ENCODE data around the gene BOLL.
"Not testable (repeated sequence)": the region's sequence is repeated elsewhere in the genome, so short reads cannot be mapped to it uniquely, and the experiment has no call there.

Gene BOLL

GRCh38 chr2:197711578-197711977 lies 73.5 kb downstream of the BOLL start:
- H2AFZ ChIP-seq (ENCODE audit: low read depth), result no peak overlapping the region
- no peak overlapping the region for H3K9ac ChIP-seq
- H3K4me3 ChIP-seq (IDR thresholded peaks at IDR 0.05; ENCODE audit: insufficient read depth, low read depth, low read length), result no peak overlapping the region
- no peaks in the 10 kb centered on the region for H3K27me3 ChIP-seq (ENCODE audit: insufficient read depth, low read depth)
- H3K27ac ChIP-seq, result no peak overlapping the region
- no peak overlapping the region for H3K4me2 ChIP-seq
- peaks cover 28% of the 10 kb centered on the region for H3K4me1 ChIP-seq (ENCODE audit: low read depth, poor library complexity, severe bottlenecking)
- H3K79me2 ChIP-seq (ENCODE audit: insufficient read depth, low read depth), result peaks cover 37% of the 10 kb centered on the region
- H4K20me1 ChIP-seq (ENCODE audit: insufficient read depth), result peaks cover 27% of the 10 kb centered on the region
- no peaks in the 10 kb centered on the region for H3K36me3 ChIP-seq (ENCODE audit: insufficient read depth)
- no peak for TF ChIP-seq CTCF (conservative IDR thresholded peaks at IDR 0.05; ENCODE audit: low read depth, low read length)

GRCh38 chr2:197710424-197711042 lies 74.6 kb downstream of the BOLL start:
- H2AFZ ChIP-seq (ENCODE audit: low read depth), result no peak overlapping the region
- peaks cover 48% of the 10 kb centered on the region for H3K79me2 ChIP-seq (ENCODE audit: insufficient read depth, low read depth)
- no peak overlapping the region for H3K27ac ChIP-seq
- no peak overlapping the region for H3K4me3 ChIP-seq (IDR thresholded peaks at IDR 0.05; ENCODE audit: insufficient read depth, low read depth, low read length)
- H3K4me1 ChIP-seq (ENCODE audit: low read depth, poor library complexity, severe bottlenecking), result peaks cover 28% of the 10 kb centered on the region
- TF ChIP-seq CTCF (conservative IDR thresholded peaks at IDR 0.05; ENCODE audit: low read depth, low read length), result no peak
- H3K36me3 ChIP-seq (ENCODE audit: insufficient read depth), result no peaks in the 10 kb centered on the region
- peak overlapping the region; percentile 41 for H3K4me2 ChIP-seq
- no peak overlapping the region for H3K9ac ChIP-seq
- no peaks in the 10 kb centered on the region for H3K27me3 ChIP-seq (ENCODE audit: insufficient read depth, low read depth)
- peaks cover 31% of the 10 kb centered on the region for H4K20me1 ChIP-seq (ENCODE audit: insufficient read depth)

- Histone ChIP-seq H3K4me1 (ENCODE audit: low read depth, poor library complexity, severe bottlenecking) (peaks cover 35% of the 10 kb centered on the region), H3K79me2 (ENCODE audit: insufficient read depth, low read depth) (peaks cover 51% of the 10 kb centered on the region), H4K20me1 (ENCODE audit: insufficient read depth) (peaks cover 31% of the 10 kb centered on the region), H3K4me2 (peak overlapping the region; percentile 40; the same call in 1 of the 2 replicates)
- not testable (repeated sequence) for H3K4me3 ChIP-seq (IDR thresholded peaks at IDR 0.05; ENCODE audit: insufficient read depth, low read depth, low read length); H3K36me3 ChIP-seq (ENCODE audit: insufficient read depth); H3K27me3 ChIP-seq (ENCODE audit: insufficient read depth, low read depth); H3K9ac ChIP-seq; H3K27ac ChIP-seq; H2AFZ ChIP-seq (ENCODE audit: low read depth)
Observed at GRCh38 chr2:197709140-197709539, 76.0 kb downstream of the BOLL start.

- Histone ChIP-seq H3K36me3 (ENCODE audit: insufficient read depth) (no peaks in the 10 kb centered on the region), H3K9ac (no peak overlapping the region)
Observed at GRCh38 chr2:197708331-197708730, 76.8 kb downstream of the BOLL start.

More at GRCh38 chr2:197708331-197708730, 76.8 kb downstream of the BOLL start:
- Histone ChIP-seq H2AFZ (ENCODE audit: low read depth) (no peak overlapping the region), H3K4me2 (peak overlapping the region; percentile 40), H3K4me1 (ENCODE audit: low read depth, poor library complexity, severe bottlenecking) (peaks cover 40% of the 10 kb centered on the region), H3K4me3 (IDR thresholded peaks at IDR 0.05; ENCODE audit: insufficient read depth, low read depth, low read length) (no peak overlapping the region), H4K20me1 (ENCODE audit: insufficient read depth) (peaks cover 31% of the 10 kb centered on the region), H3K79me2 (ENCODE audit: insufficient read depth, low read depth) (peaks cover 51% of the 10 kb centered on the region), H3K27ac (no peak overlapping the region), H3K27me3 (ENCODE audit: insufficient read depth, low read depth) (no peaks in the 10 kb centered on the region)
- no peak for TF ChIP-seq CTCF (conservative IDR thresholded peaks at IDR 0.05; ENCODE audit: low read depth, low read length)

Data from KMS-11 (cell line).